VCaP (cell line): ENCODE results near the gene NRCAM.

Experiments used
- H3K27ac ChIP-seq: fragments of 450-650 bp; 2 replicates; pipeline ENCODE4 v1.5.1; 2017
- CTCF ChIP-seq: fragments of 450-650 bp; conservative IDR thresholded peaks from 2 replicates; pipeline ENCODE4 v1.5.1; 2017; ENCODE audit warnings: mild to moderate bottlenecking, moderate library complexity

NRCAM gene

GRCh38 chr7:108244110-108244509 is 212.1 kb downstream of the NRCAM start:
- TF ChIP-seq CTCF: no peak

DNA sequence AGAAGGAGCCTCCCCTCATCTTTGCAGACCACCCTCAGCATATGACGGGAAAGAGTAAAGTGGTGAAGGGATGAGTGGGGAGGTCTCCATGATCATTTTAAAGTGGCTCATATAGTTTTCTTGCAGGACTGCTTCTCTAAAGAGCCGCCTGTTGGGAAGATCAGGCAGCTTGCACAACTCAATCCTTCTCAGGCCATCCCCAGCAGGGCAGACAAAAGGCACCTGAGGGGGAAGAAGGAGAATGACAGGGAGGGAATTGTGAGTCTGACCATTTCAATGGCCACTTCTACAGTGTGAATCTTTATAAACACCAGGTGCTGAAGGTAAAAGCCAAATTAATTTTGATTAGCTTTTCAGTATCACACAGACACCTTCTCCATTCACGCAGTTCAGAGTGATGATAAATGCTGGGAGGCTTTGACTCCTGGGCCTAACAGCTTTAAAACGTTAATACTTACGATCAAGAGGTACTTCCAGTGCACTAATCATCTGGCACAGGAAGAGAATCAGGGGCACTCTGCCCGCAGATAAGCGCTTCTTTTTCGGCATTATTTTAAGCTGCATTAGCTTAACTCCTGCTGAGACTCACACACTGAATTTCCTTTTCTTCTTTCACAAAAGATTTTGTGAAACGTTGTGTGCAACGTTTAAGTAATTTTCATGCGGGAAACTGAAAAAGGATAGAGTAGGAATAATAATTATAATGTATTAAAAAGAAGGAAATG is 216.6 kb downstream of the NRCAM start:
- TF ChIP-seq CTCF: no peak
- no peak overlapping the region for H3K27ac ChIP-seq

More at GRCh38 chr7:108244110-108244509, 212.1 kb downstream of the NRCAM start:
- H3K27ac ChIP-seq: no peak overlapping the region

GRCh38 chr7:108236681-108237415 is 219.4 kb downstream of the NRCAM start:
- H3K27ac ChIP-seq: peak overlapping the region; percentile 73; the same call in 1 of the 2 replicates
- TF ChIP-seq CTCF: no peak

GRCh38 chr7:108235451-108236061 is 220.7 kb downstream of the NRCAM start:
- TF ChIP-seq CTCF: no peak
- H3K27ac ChIP-seq: peak overlapping the region; percentile 73

GRCh38 chr7:108234971-108235450 is 221.2 kb downstream of the NRCAM start:
- TF ChIP-seq CTCF: no peak
- H3K27ac ChIP-seq: peak overlapping the region; percentile 73

GRCh38 chr7:108234281-108234680 is 222.0 kb downstream of the NRCAM start:
- TF ChIP-seq CTCF: no peak
- H3K27ac ChIP-seq: peak overlapping the region; percentile 73; the same call in 1 of the 2 replicates

- H3K27ac ChIP-seq: no peak overlapping the region
- no peak for TF ChIP-seq CTCF
Measured at GRCh38 chr7:108232076-108232475, 224.2 kb downstream of the NRCAM start.
